Liver (tissue), 9 donors: ENCODE results near the gene TRIM38. TPM values are rescaled to one million over a fixed set of nuclear protein-coding genes. Genes with fewer than 3 reads are reported as not detected.

Source experiments
- DNase-seq: peaks from one replicate; pipeline ENCODE4 v3.0.0-alpha.2; 2017; ENCODE audit warnings: low spot score
- H3K27ac ChIP-seq, 2 donors: one replicate each; pipeline ENCODE4 v1.7.0; 2013; ENCODE audit warnings: inconsistent platforms in 2 of 2, low read length in 2 of 2, control low read depth in 1 of 2, low read depth in 1 of 2, mild to moderate bottlenecking in 1 of 2
- H3K27me3 ChIP-seq, 4 donors: one replicate each; pipeline versions ENCODE4 v1.6.1 to v1.7.0; 2013; ENCODE audit warnings: low read length in 3 of 4, inconsistent platforms in 1 of 4, mild to moderate bottlenecking in 1 of 4, moderate library complexity in 1 of 4; ENCODE audit not compliant: control insufficient read depth in 4 of 4, insufficient read depth in 4 of 4
- H3K36me3 ChIP-seq, 4 donors: one replicate each; pipeline versions ENCODE4 v1.6.1 to v1.7.0; 2013; ENCODE audit warnings: low read length in 3 of 4, mild to moderate bottlenecking in 3 of 4, low read depth in 1 of 4, moderate library complexity in 1 of 4; ENCODE audit not compliant: control insufficient read depth in 4 of 4, insufficient read depth in 3 of 4
- H3K4me1 ChIP-seq, 4 donors: one replicate each; pipeline versions ENCODE4 v1.6.1 to v1.7.0; 2013; ENCODE audit warnings: low read length in 3 of 4, mild to moderate bottlenecking in 3 of 4, moderate library complexity in 1 of 4; ENCODE audit not compliant: control insufficient read depth in 4 of 4, insufficient read depth in 4 of 4
- H3K4me3 ChIP-seq, 3 donors: one replicate each; pipeline versions ENCODE4 v1.6.1 to v1.7.0; 2013; ENCODE audit warnings: low read length in 3 of 3, control low read depth in 1 of 3, low read depth in 1 of 3, mild to moderate bottlenecking in 1 of 3
- H3K9ac ChIP-seq, 2 donors: one replicate each; pipeline ENCODE4 v1.7.0; 2013; ENCODE audit warnings: low read length in 2 of 2, mild to moderate bottlenecking in 2 of 2, moderate library complexity in 2 of 2, control low read depth in 1 of 2, low read depth in 1 of 2
- H3K9me3 ChIP-seq, 4 donors: one replicate each; pipeline versions ENCODE4 v1.6.1 to v1.7.0; 2013; ENCODE audit warnings: low read length in 3 of 4; ENCODE audit not compliant: control insufficient read depth in 4 of 4
- ATF3 ChIP-seq: IDR thresholded peaks from 2 replicates; pipeline ENCODE4 v1.6.1; 2016; ENCODE audit warnings: antibody characterized with exemption
- CTCF ChIP-seq: fragments of 150-350 bp; IDR thresholded peaks from 2 replicates; pipeline ENCODE4 v1.5.1; 2017; ENCODE audit warnings: improper control_type of control experiment, low read depth, low read length; ENCODE audit not compliant: missing input control
- EGR1 ChIP-seq, 2 donors: IDR thresholded peaks; 2 replicates each; pipeline ENCODE4 v1.6.1; 2016 to 2018; ENCODE audit warnings: antibody characterized with exemption in 2 of 2, low read depth in 2 of 2
- FOXA2 ChIP-seq: IDR thresholded peaks from 2 replicates; pipeline ENCODE4 v1.6.1; 2016; ENCODE audit warnings: antibody characterized with exemption
- GABPA ChIP-seq, 2 donors: IDR thresholded peaks in 1 of 2; conservative IDR thresholded peaks in 1 of 2; 2 replicates each; pipeline ENCODE4 v1.6.1; 2016; ENCODE audit warnings: antibody characterized with exemption in 2 of 2, mild to moderate bottlenecking in 1 of 2, moderate library complexity in 1 of 2
- HNF4G ChIP-seq: IDR thresholded peaks from 2 replicates; pipeline ENCODE4 v1.6.1; 2016; ENCODE audit warnings: antibody characterized with exemption
- MAX ChIP-seq: IDR thresholded peaks from 2 replicates; pipeline ENCODE4 v1.6.1; 2016; ENCODE audit warnings: antibody characterized with exemption
- NR2F2 ChIP-seq: IDR thresholded peaks from 2 replicates; pipeline ENCODE4 v1.6.1; 2016; ENCODE audit warnings: antibody characterized with exemption
- RAD21 ChIP-seq, 2 donors: IDR thresholded peaks; 2 replicates each; pipeline ENCODE4 v1.6.1; 2016; ENCODE audit warnings: antibody characterized with exemption in 2 of 2, mild to moderate bottlenecking in 2 of 2
- REST ChIP-seq: IDR thresholded peaks from 2 replicates; pipeline ENCODE4 v1.6.1; 2016; ENCODE audit warnings: antibody characterized with exemption, mild to moderate bottlenecking
- RXRA ChIP-seq, 2 donors: IDR thresholded peaks; 2 replicates each; pipeline ENCODE4 v1.6.1; 2017 to 2018; ENCODE audit warnings: antibody characterized with exemption in 2 of 2, mild to moderate bottlenecking in 1 of 2
- SP1 ChIP-seq: IDR thresholded peaks from 2 replicates; pipeline ENCODE4 v1.6.1; 2018; ENCODE audit warnings: antibody characterized with exemption, mild to moderate bottlenecking
- YY1 ChIP-seq: IDR thresholded peaks from 2 replicates; pipeline ENCODE4 v1.6.1; 2016; ENCODE audit warnings: antibody characterized with exemption, mild to moderate bottlenecking
- ZBTB33 ChIP-seq: IDR thresholded peaks from 2 replicates; pipeline ENCODE4 v1.6.1; 2016; ENCODE audit warnings: antibody characterized with exemption
- WGBS: extraction: QIAGEN DNeasy Blood & Tissue Kit; methylation state at CpG from one replicate; pipeline ENCODE4 v1.1.7; 2013; 5-methylcytosine and 5-hydroxymethylcytosine counted together
- polyA plus RNA-seq, 2 donors: library from polyadenylated mRNA; stranded (reverse) in 1 of 2; unstranded in 1 of 2; fragments of 200-250 nt in 1 of 2; fragments of >200 nt in 1 of 2; fragmentation: Nextera tagmentation in 1 of 2; extraction: Ambion mirVana in 1 of 2; gene quantifications; one replicate each; pipeline versions ENCODE4 v1.2.1 to v1.2.3, GENCODE V29; 2013 to 2015
- total RNA-seq, 2 donors: library from RNA; depleted of rRNA; stranded (reverse); fragments of >200 nt; gene quantifications; one replicate each; pipeline ENCODE4 v1.2.3, GENCODE V29; 2014
- donor health status: healthy.
- donor health status: healthy.
- donor health status: healthy.
- donor health status: healthy.
- donor health status: healthy.

TRIM38 gene
- total and polyA plus RNA-seq, 4 donors: 1.5 to 3.9 (median 2.9) TPM

GRCh38 chr6:26030716-26031115 is 68.1 kb downstream of the TRIM38 start:
- 83% methylated on average over 3 of the region's 3 CpGs for WGBS
- DNase-seq: no peak
- Histone ChIP-seq H3K9ac (no peak overlapping the region), H3K4me3 (no peak overlapping the region), H3K36me3 (no peaks in the 10 kb centered on the region), H3K27me3 (no peaks in the 10 kb centered on the region), H3K4me1 (peaks cover 2 to 42% (median 21%) of the 10 kb centered on the region in 4 donors), H3K27ac (no peak overlapping the region), H3K9me3 (no peaks in the 10 kb centered on the region)
- TF ChIP-seq FOXA2 (no peak), HNF4G (no peak), REST (no peak)

- DNase-seq: no peak
- peaks cover 2 to 37% (median 19%) of the 10 kb centered on the region in 4 donors for H3K4me1 ChIP-seq
- H3K9me3 ChIP-seq: no peaks in the 10 kb centered on the region
- peak overlapping the region in 1 of 3 donors; percentile 50 for H3K4me3 ChIP-seq
- WGBS: 44% methylated on average over 5 of the region's 5 CpGs
- H3K27me3 ChIP-seq: no peaks in the 10 kb centered on the region
- H3K9ac ChIP-seq: no peak overlapping the region
- H3K36me3 ChIP-seq: no peaks in the 10 kb centered on the region
- no peak overlapping the region for H3K27ac ChIP-seq
- TF ChIP-seq HNF4G (no peak), SP1 (no peak), YY1 (no peak), EGR1 (IDR thresholded peaks at IDR 0.05; ENCODE audit: low read depth in 2 of 2) (no peak)
Measured at GRCh38 chr6:26031151-26031594, 68.6 kb downstream of the TRIM38 start.

GRCh38 chr6:26031595-26032339 is 69.2 kb downstream of the TRIM38 start:
- Histone ChIP-seq H3K4me1 (peaks cover 2 to 32% (median 16%) of the 10 kb centered on the region in 4 donors), H3K27ac (peak overlapping the region; percentile 89 to 96), H3K9ac (peak overlapping the region; percentile 42 to 81), H3K36me3 (no peaks in the 10 kb centered on the region), H3K9me3 (no peaks in the 10 kb centered on the region), H3K27me3 (no peaks in the 10 kb centered on the region), H3K4me3 (peak overlapping the region; percentile 11 to 79 (median 50))
- DNase-seq: peak; percentile 93
- WGBS: 3% methylated on average over 44 of the region's 44 CpGs
- no peak for TF ChIP-seq MAX
- TF ChIP-seq ATF3: no peak
- TF ChIP-seq YY1: peak; percentile 35
- TF ChIP-seq ZBTB33: peak; percentile 65
- no peak for TF ChIP-seq NR2F2
- TF ChIP-seq GABPA (IDR thresholded peaks at IDR 0.05 in 1 of 2, conservative IDR thresholded peaks at IDR 0.05 in 1 of 2): no peak
- peak; percentile 7 for TF ChIP-seq REST
- no peak for TF ChIP-seq CTCF
- no peak for TF ChIP-seq FOXA2
- TF ChIP-seq RXRA (IDR thresholded peaks at IDR 0.05): peak in 1 of 2 donors; percentile 20
- peak; percentile 90 for TF ChIP-seq SP1
- TF ChIP-seq EGR1 (IDR thresholded peaks at IDR 0.05; ENCODE audit: low read depth in 2 of 2): no peak
- no peak for TF ChIP-seq HNF4G
- TF ChIP-seq RAD21 (IDR thresholded peaks at IDR 0.05): no peak
